Peyer's patch (tissue), 4 donors: Measurements from ENCODE around the gene HIPK1. TPM values are rescaled to one million over a fixed set of nuclear protein-coding genes. Genes with fewer than 3 reads are reported as not detected.

ENCODE experiments used
- DNase-seq, 3 donors: peaks; one replicate each; pipeline ENCODE4 v3.0.0-alpha.2; 2017 to 2019
- H3K27ac ChIP-seq, 4 donors: fragments of 200-600 bp; sonication (generic); one replicate each; pipeline ENCODE4 v1.5.1; 2016 to 2019
- H3K27me3 ChIP-seq, 2 donors: fragments of 200-600 bp; sonication (generic); one replicate each; pipeline ENCODE4 v1.5.1; 2019
- H3K36me3 ChIP-seq, 3 donors: fragments of 200-600 bp; sonication (generic); one replicate each; pipeline ENCODE4 v1.5.1; 2016 to 2019
- H3K4me1 ChIP-seq, 4 donors: fragments of 200-600 bp; sonication (generic); one replicate each; pipeline ENCODE4 v1.5.1; 2016 to 2019
- H3K4me3 ChIP-seq, 4 donors: fragments of 200-600 bp; sonication (generic); 1 replicate in 3 of 4; 2 replicates in 1 of 4; pipeline ENCODE4 v1.5.1; 2016 to 2019; ENCODE audit warnings: mild to moderate bottlenecking in 1 of 4
- H3K9me3 ChIP-seq, 4 donors: fragments of 200-600 bp; sonication (generic); one replicate each; pipeline ENCODE4 v1.5.1; 2016 to 2019; ENCODE audit warnings: mild to moderate bottlenecking in 1 of 4
- POLR2A ChIP-seq, 2 donors: fragments of 450-650 bp; IDR thresholded peaks; one replicate each; pipeline ENCODE4 v1.5.1; 2017; ENCODE audit warnings: antibody characterized with exemption in 2 of 2, mild to moderate bottlenecking in 2 of 2, moderate library complexity in 2 of 2
- total RNA-seq, 4 donors: library from RNA; depleted of rRNA; stranded (reverse); fragments of >200 nt; gene quantifications; one replicate each; pipeline ENCODE4 v1.1.0, GENCODE V29; 2016
- TF ChIP-seq, protein P1 (sequence below), 6 experiments: fragments of 450-650 bp in 4 of 6; fragments of 200-600 bp in 2 of 6; sonication (generic) in 1 of 6; IDR thresholded peaks; one replicate each; pipeline ENCODE4 v1.5.1; 2017 to 2019; ENCODE audit warnings: antibody characterized with exemption in 6 of 6, mild to moderate bottlenecking in 3 of 6, moderate library complexity in 1 of 6

Gene HIPK1
- total RNA-seq, 4 donors from 2014 or later = 34.7 to 51.2 (median 42.1) TPM

DNA sequence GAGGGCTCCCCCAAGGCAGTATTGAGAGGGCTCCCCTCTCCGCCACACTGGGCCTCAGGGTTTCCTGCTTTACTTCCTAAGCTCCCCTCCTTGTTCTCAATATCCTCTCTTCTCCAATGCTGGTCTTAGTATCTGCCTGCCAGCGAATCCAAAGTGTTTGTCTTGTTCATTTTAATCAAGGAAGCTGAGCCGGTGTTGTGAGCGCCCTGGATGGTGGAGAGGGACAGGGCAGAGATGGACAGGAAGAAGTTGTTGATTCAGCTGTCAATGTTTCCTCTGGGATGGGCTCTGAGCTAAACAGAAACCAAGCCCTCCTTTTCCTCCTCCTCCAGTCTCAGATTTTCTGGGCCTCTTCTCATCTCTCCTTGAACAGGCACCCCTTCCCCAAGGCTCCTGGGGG lies 55.6 kb downstream of the HIPK1 start:
- Histone ChIP-seq H3K9me3 (no peaks in the 10 kb centered on the region), H3K36me3 (no peaks in the 10 kb centered on the region), H3K27me3 (no peaks in the 10 kb centered on the region), H3K4me3 (no peak overlapping the region), H3K4me1 (peaks cover 0 to 21% (median 0%) of the 10 kb centered on the region in 4 donors), H3K27ac (peak overlapping the region in 1 of 4 donors; percentile 35)
- TF ChIP-seq, protein P1, sequence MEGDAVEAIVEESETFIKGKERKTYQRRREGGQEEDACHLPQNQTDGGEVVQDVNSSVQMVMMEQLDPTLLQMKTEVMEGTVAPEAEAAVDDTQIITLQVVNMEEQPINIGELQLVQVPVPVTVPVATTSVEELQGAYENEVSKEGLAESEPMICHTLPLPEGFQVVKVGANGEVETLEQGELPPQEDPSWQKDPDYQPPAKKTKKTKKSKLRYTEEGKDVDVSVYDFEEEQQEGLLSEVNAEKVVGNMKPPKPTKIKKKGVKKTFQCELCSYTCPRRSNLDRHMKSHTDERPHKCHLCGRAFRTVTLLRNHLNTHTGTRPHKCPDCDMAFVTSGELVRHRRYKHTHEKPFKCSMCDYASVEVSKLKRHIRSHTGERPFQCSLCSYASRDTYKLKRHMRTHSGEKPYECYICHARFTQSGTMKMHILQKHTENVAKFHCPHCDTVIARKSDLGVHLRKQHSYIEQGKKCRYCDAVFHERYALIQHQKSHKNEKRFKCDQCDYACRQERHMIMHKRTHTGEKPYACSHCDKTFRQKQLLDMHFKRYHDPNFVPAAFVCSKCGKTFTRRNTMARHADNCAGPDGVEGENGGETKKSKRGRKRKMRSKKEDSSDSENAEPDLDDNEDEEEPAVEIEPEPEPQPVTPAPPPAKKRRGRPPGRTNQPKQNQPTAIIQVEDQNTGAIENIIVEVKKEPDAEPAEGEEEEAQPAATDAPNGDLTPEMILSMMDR (IDR thresholded peaks at IDR 0.05) = no peak
- no peak for DNase-seq

DNA sequence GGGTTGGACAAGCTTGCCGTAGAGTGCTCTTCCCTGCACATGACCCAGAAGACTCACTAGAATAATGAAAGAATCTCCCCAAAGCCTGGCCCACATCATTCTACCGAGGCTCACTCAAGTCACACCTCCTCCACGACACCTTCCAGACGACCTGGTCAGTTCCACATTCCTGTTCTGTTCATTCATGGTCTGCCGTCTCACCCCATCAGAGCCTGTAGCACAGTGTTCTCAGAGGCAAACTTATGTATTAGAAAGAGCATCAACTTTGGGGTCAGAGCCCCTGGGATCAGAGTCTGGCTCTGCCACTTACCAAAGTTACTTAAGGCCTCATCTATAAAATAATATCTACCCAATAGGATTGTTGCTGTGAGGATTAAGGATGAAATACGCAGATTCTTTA lies 57.7 kb downstream of the HIPK1 start:
- Histone ChIP-seq H3K27ac (no peak overlapping the region), H3K27me3 (no peaks in the 10 kb centered on the region), H3K4me3 (no peak overlapping the region), H3K4me1 (peaks cover 0 to 15% (median 0%) of the 10 kb centered on the region in 4 donors), H3K36me3 (no peaks in the 10 kb centered on the region), H3K9me3 (no peaks in the 10 kb centered on the region)
- TF ChIP-seq, protein P1 (IDR thresholded peaks at IDR 0.05) = no peak
- TF ChIP-seq POLR2A (IDR thresholded peaks at IDR 0.05) = no peak
- no peak for DNase-seq

DNA sequence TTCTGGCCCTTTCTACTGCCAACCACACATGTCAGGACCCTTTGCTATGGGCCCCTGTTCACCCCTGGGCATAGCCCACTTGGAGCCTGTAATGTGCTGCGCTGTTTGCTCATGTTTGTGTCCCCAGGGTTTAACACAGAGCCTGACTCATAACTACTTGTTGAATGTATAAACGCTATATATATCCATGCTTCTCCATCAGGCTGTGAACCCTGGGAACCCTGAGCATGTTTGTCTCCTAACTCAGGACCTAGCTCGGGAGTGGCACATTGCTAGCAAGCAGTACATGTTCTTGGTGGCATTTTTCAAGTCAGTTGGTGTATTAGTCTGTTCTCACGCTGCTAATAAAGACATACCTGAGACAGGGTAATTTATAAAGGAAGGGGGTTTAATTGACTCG lies 58.1 kb downstream of the HIPK1 start:
- no peak overlapping the region for H3K27ac ChIP-seq
- no peaks in the 10 kb centered on the region for H3K9me3 ChIP-seq
- no peaks in the 10 kb centered on the region for H3K36me3 ChIP-seq
- H3K27me3 ChIP-seq = no peaks in the 10 kb centered on the region
- no peak overlapping the region for H3K4me3 ChIP-seq
- H3K4me1 ChIP-seq = peaks cover 0 to 15% (median 0%) of the 10 kb centered on the region in 4 donors
- TF ChIP-seq POLR2A (IDR thresholded peaks at IDR 0.05) = no peak
- TF ChIP-seq, protein P1 (IDR thresholded peaks at IDR 0.05) = no peak
- no peak for DNase-seq

- Histone ChIP-seq H3K36me3 (no peaks in the 10 kb centered on the region), H3K27me3 (no peaks in the 10 kb centered on the region), H3K9me3 (peaks cover 0 to 9% (median 2%) of the 10 kb centered on the region in 4 donors), H3K4me3 (no peak overlapping the region), H3K4me1 (no peaks in the 10 kb centered on the region), H3K27ac (no peak overlapping the region)
- no peak for DNase-seq
- TF ChIP-seq POLR2A (IDR thresholded peaks at IDR 0.05) = no peak
- TF ChIP-seq, protein P1 (IDR thresholded peaks at IDR 0.05) = no peak
Observed at GRCh38 chr1:113990530-113990929, 61.4 kb downstream of the HIPK1 start.

DNA sequence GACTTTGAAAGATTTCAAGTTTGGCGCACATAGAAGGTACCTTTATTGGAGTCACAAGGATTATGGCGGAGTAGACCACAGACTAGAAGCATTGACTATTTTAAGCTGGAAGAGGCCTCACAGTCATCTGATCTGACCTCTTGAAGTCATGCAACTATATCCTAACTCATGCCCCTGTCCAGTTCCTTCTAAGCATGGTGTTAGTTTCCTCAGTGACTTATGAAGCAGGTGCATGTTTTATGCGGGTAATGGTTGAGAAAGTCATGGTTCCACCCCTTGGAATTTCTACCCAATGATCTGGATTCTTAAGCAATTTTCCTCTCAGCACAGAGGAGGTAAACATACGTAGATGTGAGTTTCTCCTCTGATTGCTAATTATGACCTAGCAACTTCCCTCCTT lies 61.8 kb downstream of the HIPK1 start:
- TF ChIP-seq, protein P1 (IDR thresholded peaks at IDR 0.05) = no peak
- no peak for TF ChIP-seq POLR2A (IDR thresholded peaks at IDR 0.05)
- no peak overlapping the region for H3K27ac ChIP-seq
- no peak for DNase-seq
- no peak overlapping the region for H3K4me3 ChIP-seq
- no peaks in the 10 kb centered on the region for H3K4me1 ChIP-seq
- H3K36me3 ChIP-seq = no peaks in the 10 kb centered on the region
- peaks cover 0 to 9% (median 2%) of the 10 kb centered on the region in 4 donors for H3K9me3 ChIP-seq
- no peaks in the 10 kb centered on the region for H3K27me3 ChIP-seq

DNA sequence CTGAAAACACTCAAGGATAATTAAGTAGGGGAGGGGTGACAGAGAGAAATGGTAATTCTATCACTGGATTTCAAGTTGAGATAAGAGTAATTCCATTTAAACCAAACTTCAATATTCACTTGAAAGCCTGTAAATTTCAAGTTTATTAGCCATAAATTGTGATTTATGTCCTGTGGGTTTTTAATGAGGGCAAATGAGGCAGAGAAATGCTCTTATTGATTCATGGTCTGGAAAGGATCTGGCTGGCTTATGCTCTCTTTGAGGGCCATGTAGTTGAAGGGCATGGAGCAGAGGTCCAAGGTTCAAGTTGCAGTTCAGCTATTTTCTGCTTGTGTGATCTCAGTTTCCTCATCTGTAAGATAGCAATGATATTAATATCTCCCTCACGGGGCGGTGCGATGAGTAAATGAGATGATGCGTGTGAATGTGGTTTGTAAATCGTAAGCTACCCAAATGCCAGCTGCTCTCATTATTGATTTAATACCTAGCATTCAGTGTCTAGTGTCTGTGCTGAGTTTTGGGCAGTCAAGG lies 62.4 kb downstream of the HIPK1 start:
- TF ChIP-seq, protein P1 (IDR thresholded peaks at IDR 0.05) = no peak
- TF ChIP-seq POLR2A (IDR thresholded peaks at IDR 0.05) = no peak
- no peak for DNase-seq
- H3K36me3 ChIP-seq = no peaks in the 10 kb centered on the region
- H3K27ac ChIP-seq = no peak overlapping the region
- peaks cover 0 to 9% (median 2%) of the 10 kb centered on the region in 4 donors for H3K9me3 ChIP-seq
- H3K27me3 ChIP-seq = no peaks in the 10 kb centered on the region
- no peaks in the 10 kb centered on the region for H3K4me1 ChIP-seq
- H3K4me3 ChIP-seq = no peak overlapping the region
